H1 (cell line): ENCODE results near the gene SUCNR1. TPM values are rescaled to one million over a fixed set of nuclear protein-coding genes. Genes with fewer than 3 reads are reported as not detected.

Source experiments
- BRCA1 ChIP-seq: IDR thresholded peaks from 2 replicates; pipeline ENCODE4 v1.6.1; 2012; ENCODE audit warnings: low read depth, low read length, improper control_type of control experiment
- KDM5A ChIP-seq: fragments of 200-600 bp; IDR thresholded peaks from 2 replicates; pipeline ENCODE4 v1.7.1; 2012; ENCODE audit warnings: mild to moderate bottlenecking, low read length, inconsistent platforms, mixed read lengths
- SAP30 ChIP-seq: fragments of 300-600 bp; sonication (generic); IDR thresholded peaks from 2 replicates; pipeline ENCODE4 v1.7.1; 2012; ENCODE audit warnings: low read length, moderate library complexity, mild to moderate bottlenecking, inconsistent platforms; ENCODE audit not compliant: insufficient read depth, insufficient replicate concordance
- SIX5 ChIP-seq: IDR thresholded peaks from 2 replicates; pipeline ENCODE4 v1.6.1; 2011; ENCODE audit warnings: mild to moderate bottlenecking, low read depth, low read length
- ZNF274 ChIP-seq: IDR thresholded peaks from 2 replicates; pipeline ENCODE4 v1.7.0; 2012; ENCODE audit warnings: low read length, borderline replicate concordance; ENCODE audit errors: extremely low read depth
- polyA plus RNA-seq, 7 experiments: library from polyadenylated mRNA; depleted of rRNA in 3 of 7; stranded (reverse) in 5 of 7; unstranded in 2 of 7; fragments of >200 nt in 5 of 7; fragments of 200-250 nt in 2 of 7; gene quantifications; 1 replicate in 5 of 7; 2 replicates in 1 of 7; 4 replicates in 1 of 7; pipeline versions ENCODE4 v1.2.1 to v1.2.3, GENCODE V29; 2011 to 2013; ENCODE audit warnings: missing spikeins in 2 of 7, mixed read lengths in 2 of 7
- total RNA-seq: library from RNA; stranded (reverse); fragmentation: NEBNext Ultra II Directional; extraction: Animal tissue kit (Norgen Biotek cat#: 25700); gene quantifications from 2 replicates; pipeline ENCODE4 v1.2.1, GENCODE V29; 2021

The SUCNR1 gene
- total and polyA plus RNA-seq, 2 of the 8 experiments (the other 6 are each of a cell fraction or from before 2014, with no cell fraction given) = not detected

- TF ChIP-seq BRCA1 = no peak
- no peak for TF ChIP-seq ZNF274
- TF ChIP-seq SAP30 = no peak
- TF ChIP-seq SIX5 = no peak
- TF ChIP-seq KDM5A = no peak
Measured at GRCh38 chr3:151827816-151828215, 45.6 kb upstream of the SUCNR1 start (continued).
